ENCODE data around the gene SIN3A.

SIN3A gene

DNA sequence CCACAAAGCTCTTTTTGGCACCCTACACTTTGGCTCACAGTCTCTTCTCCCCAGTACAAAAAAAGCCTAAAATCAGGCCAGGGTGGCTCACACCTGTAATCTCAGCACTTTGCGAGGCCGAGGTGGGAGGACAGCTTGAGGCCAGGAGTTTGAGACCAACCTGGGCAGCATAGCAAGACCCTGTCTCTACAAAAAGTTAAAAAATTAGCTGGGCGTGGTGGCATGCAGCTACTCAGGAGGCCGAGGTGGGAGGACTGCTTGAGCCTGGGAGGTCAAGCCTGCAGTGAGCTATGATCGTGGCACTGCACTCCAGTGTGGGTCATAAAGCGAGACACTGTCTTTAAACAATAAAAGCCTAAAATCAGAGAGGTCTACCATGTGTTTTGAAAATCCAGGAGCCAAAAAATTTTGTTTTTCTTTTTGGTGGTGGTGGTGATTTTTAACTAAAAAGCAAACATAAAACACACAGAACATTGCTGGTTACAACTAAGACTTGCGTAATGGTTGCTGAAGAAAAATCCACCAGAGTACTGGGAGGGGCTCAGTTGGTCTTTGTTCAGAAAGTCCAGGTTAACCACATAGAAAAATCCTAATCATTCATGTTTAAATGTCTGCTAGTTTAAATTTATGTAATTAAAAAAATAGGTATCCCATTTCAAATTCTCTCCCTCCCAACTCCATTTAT is 81.5 kb downstream of the SIN3A start:
- no peak for DNase-seq

- peak; percentile 12 for DNase-seq
Measured at GRCh38 chr15:75368689-75369239, 82.7 kb downstream of the SIN3A start.

- peak; percentile 96 for DNase-seq
Measured at GRCh38 chr15:75367913-75368688, 83.4 kb downstream of the SIN3A start, which contains the start of gene MAN2C1. Gene MAN2C1 (minus strand): TSS chr15:75368607. CDS start chr15:75368583, 24 bp downstream.

DNA sequence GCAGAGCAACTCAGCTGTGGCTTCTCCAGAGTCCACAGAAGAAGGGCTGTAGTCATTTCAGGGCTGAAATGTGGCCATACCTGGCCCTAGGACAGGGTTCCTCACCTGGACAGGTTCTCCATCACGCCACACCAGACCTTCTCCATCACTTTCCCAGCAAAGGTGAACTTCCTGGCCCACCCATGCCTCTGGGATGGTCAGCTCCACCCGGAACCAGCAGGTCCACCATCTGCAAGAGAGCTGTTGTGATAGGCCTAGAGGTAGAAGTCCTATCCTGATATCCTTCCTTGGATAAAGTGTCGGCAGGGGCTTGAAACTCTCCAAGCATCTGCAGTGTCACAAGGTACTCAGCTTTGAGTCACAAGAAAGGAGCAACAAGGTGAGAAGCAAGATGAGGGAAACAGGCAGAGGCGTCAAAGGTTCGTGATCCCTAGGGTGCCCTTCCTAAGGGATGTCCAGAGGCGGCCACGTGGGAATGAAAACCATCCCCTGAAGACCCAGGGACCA is 84.0 kb downstream of the SIN3A start:
- no peak for DNase-seq

GRCh38 chr15:75367006-75367405 is 84.5 kb downstream of the SIN3A start:
- DNase-seq: no peak

DNA sequence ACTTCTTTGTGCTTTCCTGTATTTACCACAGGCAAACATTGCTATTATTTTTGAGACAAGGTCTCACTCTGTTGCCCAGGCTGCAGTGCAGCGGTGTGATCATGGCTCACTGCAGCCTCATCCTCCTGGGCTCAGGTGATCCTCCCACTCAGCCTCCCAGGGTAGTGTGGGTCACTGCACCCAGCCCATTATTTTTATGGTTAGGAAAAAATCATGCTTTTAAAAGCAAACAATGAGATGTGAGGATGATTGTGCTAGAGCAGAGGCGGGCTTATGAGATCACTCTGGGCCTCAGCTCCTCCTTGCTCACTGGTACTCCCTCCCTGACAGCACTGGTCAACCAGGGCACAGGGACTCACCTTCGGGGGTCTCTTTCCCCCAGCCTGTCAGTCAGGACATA is 85.3 kb downstream of the SIN3A start:
- DNase-seq: no peak

GRCh38 chr15:75364881-75365280 is 86.6 kb downstream of the SIN3A start:
- DNase-seq: no peak

- DNase-seq: no peak
Measured at GRCh38 chr15:75363786-75364185, 87.7 kb downstream of the SIN3A start.

DNA sequence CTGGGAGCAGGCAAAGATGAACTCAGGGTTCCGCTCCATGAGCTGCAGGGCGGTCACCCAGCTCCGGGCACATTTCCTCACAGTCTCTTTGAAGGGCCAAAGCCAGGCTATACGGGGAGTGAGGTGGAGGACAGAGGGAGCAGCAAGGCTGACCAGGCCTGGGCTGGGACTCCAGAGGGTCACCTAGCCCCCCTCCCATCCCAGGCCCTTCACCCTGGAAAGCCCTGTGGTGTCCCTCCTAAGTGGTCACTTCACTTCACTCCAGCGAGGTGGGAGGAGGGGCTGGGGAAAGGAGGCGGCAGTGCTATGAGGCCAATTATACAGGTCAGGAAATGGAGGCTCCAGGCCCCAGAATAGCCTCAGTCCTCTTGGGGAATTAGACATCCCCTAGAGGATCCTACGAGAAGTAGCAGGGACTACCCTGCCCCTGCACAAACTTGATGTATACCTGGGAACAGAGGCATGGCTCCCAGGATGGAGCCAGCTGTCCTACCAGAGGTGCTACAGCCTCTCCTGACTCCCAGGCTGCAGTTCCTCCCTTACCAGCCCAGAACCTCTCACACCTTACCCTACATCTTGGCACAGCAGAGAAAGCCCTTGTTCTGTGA is 88.7 kb downstream of the SIN3A start:
- DNase-seq: no peak

- no peak for DNase-seq
Measured at GRCh38 chr15:75361989-75362641, 89.4 kb downstream of the SIN3A start.

DNA sequence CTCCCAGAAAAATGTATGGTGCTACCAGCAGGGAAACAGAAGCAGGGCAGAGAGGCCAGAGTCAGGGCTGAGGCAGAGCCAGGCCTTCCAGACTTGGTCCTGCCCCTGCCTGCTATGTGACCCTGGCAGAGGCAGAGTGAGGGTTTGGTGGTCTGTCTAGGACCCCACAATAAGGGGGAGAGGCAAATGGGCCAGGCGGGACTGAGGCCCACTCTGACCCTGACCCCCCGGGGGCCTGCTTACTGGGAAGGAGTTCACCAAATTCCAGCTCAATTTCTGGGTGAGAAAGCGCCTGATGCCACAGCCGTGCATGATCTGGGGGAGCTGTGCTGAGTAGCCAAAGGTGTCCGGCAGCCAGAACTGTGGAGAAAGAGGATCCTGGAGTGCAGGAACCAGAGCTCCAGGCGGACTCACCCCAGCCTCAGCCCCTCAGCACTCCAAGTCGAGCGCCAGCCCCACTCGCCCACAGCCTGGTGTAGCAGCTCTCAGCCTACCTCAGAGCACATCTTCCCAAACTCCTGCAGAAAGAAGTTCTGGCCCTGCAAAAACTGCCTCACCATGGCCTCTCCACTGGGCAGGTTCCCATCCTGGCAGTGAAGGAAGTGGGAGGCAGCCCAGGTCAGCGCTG is 90.0 kb downstream of the SIN3A start:
- DNase-seq: no peak

DNA sequence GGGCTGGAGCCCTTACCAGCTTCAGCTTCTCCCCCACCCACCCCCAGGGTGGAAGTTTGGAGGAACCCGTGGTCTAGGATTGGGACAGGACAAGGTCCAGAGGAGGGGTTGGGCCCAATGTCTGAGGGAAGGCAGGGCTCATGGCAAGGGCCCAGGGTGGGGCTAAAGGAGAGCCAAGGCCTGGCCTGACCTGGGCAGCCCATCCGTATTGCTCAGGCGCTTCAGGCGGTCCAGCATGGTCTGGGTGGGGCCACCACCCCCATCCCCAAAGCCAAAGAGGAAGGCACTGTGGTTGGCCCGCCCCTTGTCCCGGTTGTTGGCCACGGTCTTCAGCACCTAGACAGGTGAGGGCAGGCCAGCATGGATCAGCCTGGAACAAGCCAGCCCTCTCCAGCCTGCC is 90.6 kb downstream of the SIN3A start:
- no peak for DNase-seq

DNA sequence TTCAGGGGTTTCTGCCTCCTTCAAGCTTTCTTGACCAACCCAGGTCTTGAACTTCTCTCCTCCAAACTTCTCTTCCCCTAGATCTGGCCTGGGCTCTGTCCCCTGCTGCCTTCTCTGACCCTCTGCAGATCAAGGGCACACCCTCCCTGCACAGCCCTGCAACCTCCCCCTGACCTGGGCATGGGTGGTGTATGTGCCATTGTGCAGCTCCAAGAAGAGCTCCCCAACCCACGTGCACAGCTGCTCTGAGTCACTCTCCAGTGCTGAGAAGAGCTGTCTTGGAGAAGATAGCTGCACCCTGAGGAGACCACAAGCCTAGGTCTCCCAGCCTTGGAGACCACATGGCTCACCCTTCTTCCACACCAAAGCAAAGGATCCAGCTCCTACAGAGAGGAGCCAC is 91.1 kb downstream of the SIN3A start:
- DNase-seq: no peak

GRCh38 chr15:75359537-75360250 is 91.8 kb downstream of the SIN3A start:
- no peak for DNase-seq

- DNase-seq: no peak
Measured at GRCh38 chr15:75358771-75359536, 92.5 kb downstream of the SIN3A start.

DNA sequence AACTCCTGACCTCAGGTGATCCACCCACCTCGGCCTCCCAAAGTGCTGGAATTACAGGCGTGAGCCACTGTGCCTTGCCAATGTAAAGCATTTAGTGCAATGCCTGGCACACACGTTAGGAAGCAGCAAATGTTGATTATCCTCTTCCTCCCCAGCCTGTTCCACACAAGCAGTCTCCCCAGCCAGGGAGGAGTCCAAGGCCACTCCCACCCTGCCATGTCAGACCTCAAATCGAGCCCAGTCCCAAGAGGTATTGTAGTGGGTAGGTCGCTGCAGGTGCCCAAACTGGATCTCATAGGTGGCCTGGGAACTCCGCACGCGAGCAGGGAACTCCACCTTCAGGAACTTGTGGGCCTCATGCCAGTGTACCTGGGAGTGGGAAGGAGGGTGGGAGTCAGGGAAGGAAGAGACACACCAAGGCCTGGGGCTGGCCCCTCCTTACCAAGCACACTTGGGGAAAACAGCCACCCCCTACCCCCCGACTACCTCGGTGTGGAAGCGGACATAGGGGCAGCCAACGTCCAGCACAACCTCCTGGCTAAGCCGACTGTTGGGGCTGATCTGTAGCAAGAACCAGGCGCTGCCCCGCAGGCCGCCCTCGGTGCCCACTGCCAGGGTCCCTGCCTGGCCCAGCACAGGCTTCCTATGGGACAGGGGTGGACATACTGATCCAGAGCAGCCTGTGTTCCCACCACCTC is 93.4 kb downstream of the SIN3A start:
- DNase-seq: no peak

DNA sequence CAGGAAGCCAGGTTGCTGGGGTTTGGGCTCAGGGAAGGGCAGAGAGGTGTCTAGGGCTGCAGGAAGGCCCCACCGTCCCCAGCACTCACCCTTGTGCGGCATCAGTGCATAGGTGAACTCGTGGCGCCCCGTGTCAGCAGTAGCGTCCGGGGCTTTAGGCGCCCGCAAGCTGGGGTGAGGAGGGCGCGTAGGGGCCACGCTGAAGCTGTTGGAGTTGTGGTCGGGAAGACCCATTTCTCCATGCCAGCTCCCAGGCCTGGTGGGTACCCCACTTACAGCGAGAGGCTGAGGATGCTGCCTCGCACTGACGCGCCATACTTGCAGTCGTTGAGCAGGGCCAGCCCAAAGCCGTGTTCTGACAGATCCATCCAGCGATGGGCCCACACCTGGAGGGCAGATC is 95.0 kb downstream of the SIN3A start:
- no peak for DNase-seq

DNA sequence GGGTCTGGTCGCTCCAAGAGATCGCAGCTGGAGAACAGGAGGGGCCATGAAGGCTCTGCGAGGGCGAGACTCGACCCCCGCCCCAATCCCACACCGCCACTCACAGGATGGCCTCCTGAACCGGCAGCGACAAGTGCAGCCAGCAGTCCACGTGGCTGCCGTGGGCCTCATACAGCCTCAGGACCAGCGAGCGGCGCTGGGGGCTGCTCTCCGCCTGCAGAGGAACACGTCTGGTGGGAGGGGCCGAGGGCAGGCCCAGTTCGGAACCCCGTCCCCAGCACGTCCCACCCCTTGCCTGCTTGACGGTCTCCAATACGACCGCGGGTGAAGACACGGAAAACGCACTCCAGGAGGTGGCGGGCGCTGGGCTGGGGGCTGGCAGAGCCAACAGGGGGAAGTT is 95.5 kb downstream of the SIN3A start:
- no peak for DNase-seq

DNA sequence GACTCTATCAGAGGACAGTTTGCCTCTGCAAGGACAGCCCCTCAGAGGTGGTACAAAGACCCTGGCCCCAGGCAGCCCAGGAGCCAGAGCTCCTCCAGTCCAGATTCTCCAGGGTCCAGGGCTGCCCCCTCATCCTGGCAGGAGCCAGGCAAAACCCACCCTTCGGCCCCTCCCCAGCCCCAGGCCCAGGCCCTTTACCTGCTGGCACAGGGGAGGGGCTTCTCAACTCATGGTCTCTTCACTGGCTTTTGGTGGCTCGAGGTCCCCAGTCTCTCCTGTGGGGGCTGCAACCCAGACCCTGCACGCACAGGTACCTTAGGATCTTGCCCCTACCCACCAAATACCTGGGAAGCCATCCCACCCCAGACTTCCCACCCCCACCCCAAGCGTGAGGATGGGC is 96.1 kb downstream of the SIN3A start:
- DNase-seq: no peak

DNA sequence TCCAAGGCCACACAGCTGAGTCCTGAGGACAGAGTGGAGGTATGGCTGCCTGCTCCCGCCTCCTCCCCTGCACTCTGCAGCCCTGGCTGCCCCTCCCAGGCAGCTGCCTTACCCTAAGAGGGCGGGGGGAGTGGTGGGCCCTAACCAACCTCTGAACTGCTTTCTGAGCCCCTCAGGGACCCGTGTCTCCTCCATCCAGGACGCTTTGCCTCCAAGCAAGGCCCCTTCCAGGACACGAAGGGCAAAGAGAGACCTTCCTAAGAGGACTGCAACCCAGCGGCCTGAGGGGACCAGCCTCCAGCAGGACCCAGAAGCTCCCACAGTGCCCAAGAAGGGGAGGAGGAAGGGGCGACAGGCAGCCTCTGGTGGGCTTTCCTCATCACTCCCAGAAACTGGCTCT is 97.0 kb downstream of the SIN3A start:
- DNase-seq: no peak
